Activated CD4-positive, alpha-beta T cell treated with anti-CD3 and anti-CD28 coated beads, Interleukin-2, amount 10 ng/mL, durations not matched to agents 24 days and 14 days (primary cell): ENCODE data around the gene MATK. TPM values are rescaled to one million over a fixed set of nuclear protein-coding genes. Genes with fewer than 3 reads are reported as not detected.

Source experiments
- DNase-seq: peaks from one replicate; pipeline ENCODE4 v3.0.0; 2022
- H3K27ac Mint-ChIP-seq: one replicate; pipeline ENCODE4 v1.8.0; 2022; ENCODE audit warnings: mild to moderate bottlenecking, mixed read lengths
- H3K27me3 Mint-ChIP-seq: one replicate; pipeline ENCODE4 v1.8.0; 2022; ENCODE audit warnings: mixed read lengths
- H3K36me3 Mint-ChIP-seq: one replicate; pipeline ENCODE4 v1.8.0; 2022; ENCODE audit warnings: low read depth, mild to moderate bottlenecking, mixed read lengths
- H3K4me1 Mint-ChIP-seq: one replicate; pipeline ENCODE4 v1.8.0; 2021; ENCODE audit warnings: mixed read lengths
- H3K4me3 Mint-ChIP-seq: one replicate; pipeline ENCODE4 v1.8.0; 2022; ENCODE audit warnings: mild to moderate bottlenecking, moderate library complexity, mixed read lengths
- H3K9me3 Mint-ChIP-seq: one replicate; pipeline ENCODE4 v1.8.0; 2021; ENCODE audit warnings: mixed read lengths
- intact Hi-C: fragments of 100-400 bp; cut with micrococcal nuclease; formaldehyde crosslinking; loops from one replicate; pipeline ENCODE4 v1.15.1; 2023
- total RNA-seq: library from RNA; stranded (reverse); gene quantifications from 2 replicates; pipeline ENCODE4 v1.2.3, GENCODE V29; 2022

The MATK gene
- total RNA-seq, 1 donor from 2014 or later: 31.6 TPM

GRCh38 chr19:3792114-3792513, 5.9 kb upstream of the MATK start:
- Mint-ChIP-seq H3K27ac (no peak overlapping the region), H3K4me3 (no peak overlapping the region), H3K4me1 (peaks cover 2% of the 10 kb centered on the region), H3K36me3 (peaks cover 2% of the 10 kb centered on the region), H3K9me3 (peaks cover 10% of the 10 kb centered on the region), H3K27me3 (peaks cover 9% of the 10 kb centered on the region)
- intact Hi-C loops: no loop called here
- no peak for DNase-seq

DNA sequence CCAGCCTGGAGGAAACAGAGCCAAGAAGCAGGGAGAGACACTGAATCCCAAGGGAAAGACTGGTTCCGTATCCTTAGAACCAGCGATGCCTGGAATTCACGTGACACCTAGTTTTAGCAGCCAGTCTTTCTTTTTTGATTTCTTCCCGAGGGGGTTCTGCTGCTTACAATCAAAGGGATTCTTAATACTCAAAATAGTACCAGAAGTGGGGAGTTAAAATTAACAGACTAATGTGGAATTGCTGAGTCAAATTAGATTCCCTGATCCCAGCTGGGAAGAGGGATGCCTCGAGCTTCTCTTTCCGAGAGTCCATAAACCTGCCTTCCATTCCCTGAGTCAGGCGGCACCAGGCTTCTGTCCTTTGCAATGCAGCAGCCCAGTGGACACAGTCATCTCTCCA, 4.8 kb upstream of the MATK start:
- Mint-ChIP-seq H3K9me3 (no peaks in the 10 kb centered on the region), H3K36me3 (no peaks in the 10 kb centered on the region), H3K27ac (no peak overlapping the region), H3K4me3 (no peak overlapping the region), H3K27me3 (peaks cover 14% of the 10 kb centered on the region), H3K4me1 (peaks cover 2% of the 10 kb centered on the region)
- intact Hi-C loops: no loop called here
- DNase-seq: no peak

DNA sequence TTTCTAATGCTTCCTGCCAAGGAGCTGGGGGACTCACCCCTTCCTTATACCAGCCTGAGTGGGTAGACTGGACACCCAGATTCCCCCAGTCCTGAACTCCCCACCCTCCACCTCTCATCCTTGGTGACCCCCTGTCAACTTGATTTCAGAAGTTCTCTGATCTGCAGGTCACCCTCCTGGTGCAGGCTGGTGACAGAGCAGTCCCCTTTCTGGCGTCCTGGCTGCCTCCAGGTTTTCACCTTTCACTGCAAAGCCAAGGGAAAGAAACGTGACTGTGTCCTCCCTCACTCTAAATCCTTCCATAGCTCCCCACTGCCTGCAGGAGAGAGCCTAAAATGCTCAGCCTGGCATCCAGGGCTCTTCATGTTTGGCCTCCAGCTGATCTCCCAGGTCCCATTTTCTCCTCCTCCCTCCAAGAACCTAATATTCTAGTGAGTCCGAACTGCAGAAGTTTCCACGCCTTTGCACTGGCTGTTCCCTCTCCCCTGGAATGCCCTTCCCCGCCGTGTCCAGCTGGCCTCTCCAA, 4.1 kb upstream of the MATK start:
- H3K9me3 Mint-ChIP-seq: no peaks in the 10 kb centered on the region
- intact Hi-C loops: no loop called here
- DNase-seq: no peak

DNA sequence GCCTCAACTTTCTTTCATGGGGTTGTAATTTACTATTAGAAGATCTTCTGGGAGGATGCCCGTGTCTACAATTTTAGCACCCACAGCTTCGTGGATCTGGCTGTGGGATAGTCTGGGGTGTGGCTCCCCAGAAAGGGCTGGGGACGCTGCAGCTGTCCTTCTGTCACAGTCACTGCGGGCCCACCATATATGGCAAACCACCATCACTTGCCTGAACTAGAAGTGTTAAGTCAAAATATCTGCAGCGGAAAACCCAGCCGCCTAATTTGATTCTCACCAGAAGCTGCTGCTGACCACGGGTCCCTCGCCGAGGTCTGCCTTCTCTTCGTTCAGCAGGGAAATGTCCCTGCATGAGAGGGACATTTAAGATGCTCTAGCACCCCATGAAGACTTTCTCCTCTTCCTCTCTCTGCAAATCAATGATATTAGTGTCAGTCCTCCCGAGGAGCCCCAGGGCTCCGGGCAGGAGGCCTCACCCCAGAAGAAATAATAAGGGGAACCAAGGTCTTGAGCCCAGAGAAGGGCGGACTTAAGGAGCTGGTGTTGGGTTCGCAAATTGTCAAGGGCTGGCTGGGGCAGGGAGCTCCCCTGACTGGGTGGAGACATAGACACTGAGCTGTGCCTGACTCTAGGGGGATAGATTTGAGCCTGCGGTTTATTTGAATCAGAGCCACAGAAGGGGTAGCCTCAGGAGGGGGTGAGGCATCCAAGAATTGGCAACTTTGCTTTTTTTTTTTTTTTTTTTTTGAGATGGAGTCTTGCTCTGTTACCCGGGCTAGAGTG, 3.0 kb upstream of the MATK start:
- Mint-ChIP-seq H3K4me3 (no peak overlapping the region), H3K36me3 (peaks cover 3% of the 10 kb centered on the region), H3K9me3 (no peaks in the 10 kb centered on the region), H3K4me1 (peaks cover 4% of the 10 kb centered on the region), H3K27ac (no peak overlapping the region), H3K27me3 (peaks cover 16% of the 10 kb centered on the region)
- no peak for DNase-seq
- intact Hi-C loops: no loop called here

More for the DNA sequence above, 4.1 kb upstream of the MATK start:
- Mint-ChIP-seq H3K36me3 (no peaks in the 10 kb centered on the region), H3K4me1 (peaks cover 2% of the 10 kb centered on the region), H3K27ac (no peak overlapping the region), H3K4me3 (no peak overlapping the region), H3K27me3 (peaks cover 14% of the 10 kb centered on the region)

GRCh38 chr19:3785451-3785937, 687 bp downstream of the MATK start:
- Mint-ChIP-seq H3K4me1 (peaks cover 4% of the 10 kb centered on the region), H3K36me3 (peaks cover 28% of the 10 kb centered on the region), H3K4me3 (peak overlapping the region; percentile 84), H3K9me3 (peaks cover 12% of the 10 kb centered on the region), H3K27ac (peak overlapping the region; percentile 75), H3K27me3 (peaks cover 11% of the 10 kb centered on the region)
- DNase-seq: peak; percentile 65
- intact Hi-C loops: loop anchor here (2.0 kb wide), 1 partner anchor 33 kb away; no protein-coding TSS in a partner anchor

- intact Hi-C loops: loop anchor here (2.0 kb wide), 1 partner anchor 34 kb away; no protein-coding TSS in a partner anchor
- Mint-ChIP-seq H3K27me3 (peaks cover 9% of the 10 kb centered on the region), H3K9me3 (peaks cover 12% of the 10 kb centered on the region), H3K36me3 (peaks cover 28% of the 10 kb centered on the region), H3K4me3 (peak overlapping the region; percentile 84), H3K27ac (peak overlapping the region; percentile 75), H3K4me1 (peaks cover 4% of the 10 kb centered on the region)
- no peak for DNase-seq
These were observed 1.4 kb downstream of the MATK start for GRCh38 chr19:3784607-3785450.

- Mint-ChIP-seq H3K9me3 (peaks cover 12% of the 10 kb centered on the region), H3K27me3 (peaks cover 7% of the 10 kb centered on the region), H3K36me3 (peaks cover 28% of the 10 kb centered on the region), H3K4me1 (peaks cover 4% of the 10 kb centered on the region), H3K27ac (no peak overlapping the region), H3K4me3 (peak overlapping the region; percentile 84)
- intact Hi-C loops: loop anchor here (2.0 kb wide), 1 partner anchor 35 kb away; no protein-coding TSS in a partner anchor
- peak; percentile 70 for DNase-seq
These were observed 2.3 kb downstream of the MATK start for GRCh38 chr19:3783660-3784584.

- Mint-ChIP-seq H3K27ac (no peak overlapping the region), H3K27me3 (peaks cover 7% of the 10 kb centered on the region), H3K4me3 (no peak overlapping the region), H3K4me1 (peaks cover 3% of the 10 kb centered on the region), H3K36me3 (peaks cover 28% of the 10 kb centered on the region), H3K9me3 (peaks cover 12% of the 10 kb centered on the region)
- intact Hi-C loops: no loop called here
- DNase-seq: no peak
These were observed 3.3 kb downstream of the MATK start for GRCh38 chr19:3782903-3783302.

- no peak for DNase-seq
- intact Hi-C loops: no loop called here
- Mint-ChIP-seq H3K27me3 (peaks cover 7% of the 10 kb centered on the region), H3K27ac (no peak overlapping the region), H3K4me3 (no peak overlapping the region), H3K36me3 (peaks cover 28% of the 10 kb centered on the region), H3K4me1 (peaks cover 3% of the 10 kb centered on the region), H3K9me3 (peaks cover 12% of the 10 kb centered on the region)
These were observed 3.9 kb downstream of the MATK start for GRCh38 chr19:3782330-3782729.

- Mint-ChIP-seq H3K27me3 (peaks cover 3% of the 10 kb centered on the region), H3K4me1 (peaks cover 3% of the 10 kb centered on the region), H3K27ac (no peak overlapping the region), H3K4me3 (no peak overlapping the region), H3K36me3 (peaks cover 28% of the 10 kb centered on the region), H3K9me3 (peaks cover 12% of the 10 kb centered on the region)
- DNase-seq: no peak
- intact Hi-C loops: no loop called here
These were observed 4.6 kb downstream of the MATK start for GRCh38 chr19:3781603-3782002.

GRCh38 chr19:3780786-3781304, 5.3 kb downstream of the MATK start:
- Mint-ChIP-seq H3K27me3 (peaks cover 2% of the 10 kb centered on the region), H3K9me3 (peaks cover 12% of the 10 kb centered on the region), H3K36me3 (peaks cover 29% of the 10 kb centered on the region), H3K4me1 (peaks cover 3% of the 10 kb centered on the region), H3K27ac (no peak overlapping the region), H3K4me3 (no peak overlapping the region)
- intact Hi-C loops: no loop called here
- no peak for DNase-seq

GRCh38 chr19:3778899-3779723, 7.1 kb downstream of the MATK start:
- DNase-seq: no peak
- H3K27me3 Mint-ChIP-seq: no peaks in the 10 kb centered on the region
- intact Hi-C loops: no loop called here
- H3K27ac Mint-ChIP-seq: no peak overlapping the region
- peaks cover 26% of the 10 kb centered on the region for H3K36me3 Mint-ChIP-seq
- peaks cover 12% of the 10 kb centered on the region for H3K9me3 Mint-ChIP-seq
- H3K4me1 Mint-ChIP-seq: no peaks in the 10 kb centered on the region
- no peak overlapping the region for H3K4me3 Mint-ChIP-seq
